HG03045 (cell line): Measurements from ENCODE around the gene CELF6.

Experiments used
- ATAC-seq: cut with Tn5 transposase; IDR thresholded peaks from one replicate; pipeline ENCODE4 v1.9.1; 2021; ENCODE audit warnings: mild to moderate bottlenecking, moderate library complexity; ENCODE audit not compliant: unreplicated experiment

Gene CELF6

GRCh38 chr15:72272213-72272996, 47.6 kb downstream of the CELF6 start, which contains the start of gene PARP6:
Gene PARP6 (minus strand): TSS chr15:72272554. CDS start chr15:72267477, 5,077 bp downstream.
- peak; percentile 95 for ATAC-seq

DNA sequence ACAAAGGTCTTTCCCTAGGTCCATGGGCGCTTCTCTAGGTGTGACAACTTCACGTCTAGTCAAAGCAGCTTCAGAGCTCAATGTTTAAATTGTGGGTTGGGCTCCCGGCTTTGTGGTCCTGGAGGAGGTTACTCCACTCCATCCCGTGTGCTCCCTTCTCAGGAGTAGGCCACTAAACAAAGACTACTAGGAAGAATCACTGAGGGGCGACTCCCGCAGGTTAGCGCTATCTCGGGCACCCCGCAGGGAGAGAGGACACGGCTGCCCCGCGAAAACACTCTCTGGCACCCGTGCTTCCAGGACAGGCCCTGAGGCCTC, 48.1 kb downstream of the CELF6 start:
- ATAC-seq, result no peak

- no peak for ATAC-seq
Observed at GRCh38 chr15:72271221-72271620, 48.7 kb downstream of the CELF6 start.

DNA sequence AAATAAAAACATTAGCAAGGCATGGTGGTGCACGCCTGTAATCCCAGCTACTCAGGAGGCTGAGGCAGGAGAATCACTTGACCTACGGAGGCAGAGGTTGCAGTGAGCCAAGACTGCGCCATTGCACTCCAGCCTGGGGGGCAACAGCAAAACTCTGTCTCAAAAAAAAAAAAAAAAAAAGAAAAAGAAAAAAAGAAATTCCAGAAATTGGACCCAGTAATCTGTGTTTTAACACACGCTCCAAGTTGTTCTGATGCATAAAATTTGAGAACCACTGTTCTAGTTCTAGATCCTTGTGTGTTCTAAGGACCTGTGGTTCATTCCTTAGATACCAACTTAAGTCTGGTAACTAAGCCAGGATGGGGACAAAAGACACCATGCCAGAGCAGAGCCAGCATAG, 50.2 kb downstream of the CELF6 start:
- ATAC-seq, result no peak

DNA sequence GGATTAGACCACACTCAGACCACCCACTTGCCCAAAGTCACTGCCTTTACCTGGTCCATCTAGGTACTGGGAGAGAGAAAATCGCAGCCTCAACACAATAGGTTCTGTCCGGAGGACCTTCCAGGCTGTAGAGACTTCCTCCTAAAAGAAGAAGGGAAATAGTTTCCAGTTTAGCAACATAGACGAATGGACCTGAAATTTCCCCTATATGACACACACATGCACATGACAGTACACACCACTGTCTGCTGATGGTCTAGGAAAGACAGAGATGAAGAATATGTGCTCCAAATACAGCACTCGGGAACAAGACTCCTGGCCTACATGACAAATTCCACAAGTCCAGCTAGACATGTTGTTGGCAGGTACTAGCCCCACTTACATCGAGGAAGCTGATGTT, 54.9 kb downstream of the CELF6 start:
- ATAC-seq, result no peak

GRCh38 chr15:72252663-72253299, 67.2 kb downstream of the CELF6 start:
- no peak for ATAC-seq

DNA sequence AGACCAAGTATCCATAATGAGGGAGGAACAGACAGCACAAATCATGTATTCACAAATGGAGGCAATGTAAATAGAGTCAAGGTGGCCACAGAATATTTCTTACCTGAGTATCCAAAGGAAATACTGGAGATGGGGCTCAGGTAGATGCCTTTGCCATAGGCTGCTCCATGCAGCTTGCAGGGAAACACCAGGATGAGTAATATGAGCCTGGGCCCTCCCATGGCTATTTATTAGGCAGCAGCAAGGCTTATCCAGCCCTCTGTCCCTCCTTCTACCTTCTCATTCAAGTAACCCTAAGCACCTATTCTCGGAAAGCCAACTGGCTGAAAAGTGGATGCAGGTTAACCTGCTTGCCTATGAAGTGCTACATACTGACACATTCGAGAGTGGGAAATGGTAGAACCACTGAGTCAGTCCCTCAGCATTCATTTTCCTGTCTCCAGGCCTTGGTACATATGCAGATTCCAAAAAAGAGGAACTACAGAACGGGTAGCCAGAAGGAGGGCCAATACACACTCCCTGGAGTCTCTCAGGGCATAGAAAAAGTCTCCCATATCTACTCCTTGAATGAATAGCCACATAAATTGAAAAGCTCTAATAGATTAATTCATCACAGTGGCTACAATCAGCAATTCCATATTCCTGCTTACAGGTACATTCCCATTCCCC, 70.7 kb downstream of the CELF6 start:
- no peak for ATAC-seq

DNA sequence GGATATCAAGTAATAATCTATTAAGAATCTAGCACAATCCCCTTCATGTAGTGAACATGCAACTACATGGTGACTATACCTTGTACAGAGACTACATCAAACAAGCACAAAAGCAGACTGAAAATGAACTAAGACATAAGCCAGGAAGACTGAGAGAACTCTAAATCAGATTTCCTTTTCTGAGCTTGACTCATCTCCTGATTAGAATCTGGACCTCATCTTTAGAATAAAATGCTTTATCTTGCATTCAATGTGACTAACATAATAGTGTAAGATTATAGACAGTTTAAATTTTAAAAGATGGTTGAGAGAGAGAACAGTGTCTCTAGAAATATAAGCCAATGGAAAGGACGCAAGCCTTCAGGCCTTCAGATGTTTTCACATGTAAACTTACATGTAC, 71.4 kb downstream of the CELF6 start:
- no peak for ATAC-seq

- no peak for ATAC-seq
Observed at GRCh38 chr15:72242775-72243370, 77.1 kb downstream of the CELF6 start.

DNA sequence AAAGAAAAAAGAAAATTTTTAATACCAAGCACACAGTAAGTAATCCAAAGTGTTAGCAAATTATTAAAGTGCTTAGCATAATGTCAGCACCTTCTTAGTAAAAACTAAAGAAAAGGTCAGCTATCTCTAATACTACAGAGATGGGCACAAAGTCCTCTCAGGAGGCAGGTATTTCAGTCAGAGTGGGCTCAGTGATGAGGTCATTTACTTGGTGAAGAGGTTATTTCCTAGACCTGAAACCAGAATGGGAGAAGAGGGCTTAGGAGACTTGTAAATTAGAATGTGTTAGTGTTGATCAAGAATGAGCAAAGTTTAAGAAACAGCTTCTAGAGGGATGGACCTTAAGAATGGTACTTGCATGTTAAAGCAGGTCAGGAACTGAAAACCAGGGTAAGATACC, 80.3 kb downstream of the CELF6 start:
- ATAC-seq, result no peak

GRCh38 chr15:72238586-72238985, 81.4 kb downstream of the CELF6 start:
- ATAC-seq, result no peak

GRCh38 chr15:72237853-72238224, 82.1 kb downstream of the CELF6 start:
- ATAC-seq, result no peak

GRCh38 chr15:72237029-72237852, 82.7 kb downstream of the CELF6 start:
- peak; percentile 54 for ATAC-seq

DNA sequence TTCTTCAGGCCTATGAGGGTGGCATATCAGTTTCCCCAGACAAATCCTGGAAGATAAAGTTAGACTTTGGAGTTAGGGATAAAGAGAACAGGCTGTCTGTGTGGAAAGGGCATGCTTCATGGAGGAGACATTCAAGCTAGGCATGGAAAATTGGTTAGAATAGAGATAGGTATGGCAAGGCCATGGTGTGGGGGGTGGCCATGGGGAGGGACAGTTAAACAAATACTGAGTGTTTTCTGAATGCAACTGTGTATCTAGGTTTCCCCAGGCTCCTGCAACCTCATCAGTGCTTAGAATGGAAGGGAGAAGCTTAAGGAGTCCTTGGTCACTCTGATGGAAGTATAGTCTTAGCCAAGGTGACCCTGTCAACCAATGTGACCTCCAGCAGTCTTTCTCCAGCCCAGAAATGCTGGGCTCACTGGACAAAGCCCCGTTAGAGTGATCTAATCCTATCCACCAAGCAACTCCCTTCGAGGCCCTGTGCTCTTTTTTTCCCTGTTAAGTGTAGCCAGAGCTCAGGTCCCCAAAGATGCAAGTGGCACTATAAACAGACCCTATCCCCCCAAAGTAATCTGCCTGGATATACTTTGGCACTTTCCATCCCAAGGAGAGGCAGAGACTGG, 83.5 kb downstream of the CELF6 start:
- no peak for ATAC-seq

DNA sequence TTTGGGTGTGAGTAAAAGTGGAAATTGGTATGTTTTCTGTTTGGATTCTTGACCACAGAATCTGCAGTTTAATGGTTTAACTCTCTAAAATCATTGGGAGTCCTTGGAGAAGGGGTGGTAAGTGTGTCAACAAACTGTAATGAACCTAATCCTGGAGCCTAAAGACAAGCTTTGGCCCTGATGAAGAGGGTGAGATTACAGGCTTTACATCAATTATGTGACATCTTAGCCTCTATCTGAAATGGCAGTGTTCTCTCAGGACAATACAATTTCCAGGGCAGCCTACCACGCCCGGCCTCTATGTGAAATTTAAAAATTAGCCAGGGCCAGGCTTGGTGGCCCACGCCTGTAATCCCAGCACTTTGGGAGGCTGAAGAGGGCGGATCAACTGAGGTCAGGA, 84.7 kb downstream of the CELF6 start:
- no peak for ATAC-seq
